Measurements from ENCODE around the gene PDGFD. TPM values are rescaled to one million over a fixed set of nuclear protein-coding genes. Genes with fewer than 3 reads are reported as not detected.
A peak's percentile ranks its signal among the peaks of the same experiment; 100 is the strongest.

PDGFD gene
- total RNA-seq, 4 donors from 2014 or later = 26.0 to 72.4 (median 29.6) TPM

- 84 to 86% methylated on average over 7 of the region's 7 CpGs for WGBS, 2 donors
- no peaks in the 10 kb centered on the region for H3K9me3 ChIP-seq
- no peaks in the 10 kb centered on the region for H3K36me3 ChIP-seq
- no peaks in the 10 kb centered on the region for H3K27me3 ChIP-seq
- H3K4me1 ChIP-seq = peaks cover 0 to 23% (median 9%) of the 10 kb centered on the region in 4 donors
- TF ChIP-seq POLR2A (IDR thresholded peaks at IDR 0.05) (no peak), EP300 (IDR thresholded peaks at IDR 0.05) (no peak), CTCF (IDR thresholded peaks at IDR 0.05) (no peak)
- H3K4me3 ChIP-seq = no peak overlapping the region
- no peak overlapping the region for H3K27ac ChIP-seq
- no peak for DNase-seq (ENCODE audit: low spot score in 2 of 2)
These were observed 1.1 kb upstream of the PDGFD start for GRCh38 chr11:104165014-104165413.

- H3K9me3 ChIP-seq = no peaks in the 10 kb centered on the region
- 5 to 7% methylated on average over 28 to 38 of the region's 38 CpGs for WGBS, 2 donors
- peak overlapping the region in 2 of 4 donors; percentile 13 to 65 for H3K27ac ChIP-seq
These were observed 583 bp downstream of the PDGFD start for GRCh38 chr11:104163100-104164027.

GRCh38 chr11:104161751-104162450 is 2.0 kb downstream of the PDGFD start:
- 52 to 58% methylated on average over 1 of the region's 1 CpG for WGBS, 2 donors
- no peaks in the 10 kb centered on the region for H3K9me3 ChIP-seq
- no peak overlapping the region for H3K27ac ChIP-seq
- no peak for DNase-seq (ENCODE audit: low spot score in 2 of 2)
- TF ChIP-seq EP300 (IDR thresholded peaks at IDR 0.05) (no peak), CTCF (IDR thresholded peaks at IDR 0.05) (no peak), POLR2A (IDR thresholded peaks at IDR 0.05) (no peak)
- no peaks in the 10 kb centered on the region for H3K27me3 ChIP-seq
- H3K36me3 ChIP-seq = no peaks in the 10 kb centered on the region
- no peak overlapping the region for H3K4me3 ChIP-seq
- peaks cover 0 to 23% (median 9%) of the 10 kb centered on the region in 4 donors for H3K4me1 ChIP-seq

More at GRCh38 chr11:104163100-104164027, 583 bp downstream of the PDGFD start:
- no peak for DNase-seq (ENCODE audit: low spot score in 2 of 2)
- Histone ChIP-seq H3K4me3 (peak overlapping the region; percentile 36 to 69 (median 48)), H3K27me3 (no peaks in the 10 kb centered on the region), H3K36me3 (no peaks in the 10 kb centered on the region), H3K4me1 (peaks cover 0 to 23% (median 9%) of the 10 kb centered on the region in 4 donors)
- no peak for TF ChIP-seq CTCF (IDR thresholded peaks at IDR 0.05)
- TF ChIP-seq POLR2A (IDR thresholded peaks at IDR 0.05) = no peak
- no peak for TF ChIP-seq EP300 (IDR thresholded peaks at IDR 0.05)

- Histone ChIP-seq H3K27ac (no peak overlapping the region), H3K4me1 (peaks cover 0 to 22% (median 9%) of the 10 kb centered on the region in 4 donors), H3K27me3 (no peaks in the 10 kb centered on the region), H3K36me3 (no peaks in the 10 kb centered on the region), H3K4me3 (no peak overlapping the region), H3K9me3 (no peaks in the 10 kb centered on the region)
- no peak for DNase-seq (ENCODE audit: low spot score in 2 of 2)
- 94 to 100% methylated on average over 1 of the region's 1 CpG for WGBS, 2 donors
- TF ChIP-seq POLR2A (IDR thresholded peaks at IDR 0.05) (no peak), CTCF (IDR thresholded peaks at IDR 0.05) (no peak), EP300 (IDR thresholded peaks at IDR 0.05) (no peak)
These were observed 4.6 kb downstream of the PDGFD start for GRCh38 chr11:104159356-104159755.

- TF ChIP-seq CTCF (IDR thresholded peaks at IDR 0.05) (no peak), EP300 (IDR thresholded peaks at IDR 0.05) (no peak), POLR2A (IDR thresholded peaks at IDR 0.05) (no peak)
- H3K36me3 ChIP-seq = no peaks in the 10 kb centered on the region
- no peak for DNase-seq (ENCODE audit: low spot score in 2 of 2)
- H3K9me3 ChIP-seq = no peaks in the 10 kb centered on the region
- H3K4me1 ChIP-seq = no peaks in the 10 kb centered on the region
- WGBS, 2 donors = 74 to 79% methylated on average over 1 of the region's 1 CpG
- H3K27ac ChIP-seq = no peak overlapping the region
- no peaks in the 10 kb centered on the region for H3K27me3 ChIP-seq
- no peak overlapping the region for H3K4me3 ChIP-seq
These were observed 8.6 kb downstream of the PDGFD start for GRCh38 chr11:104155375-104155774.

All from tibial nerve (tissue), 4 donors.